GM12874 (cell line): ENCODE measurements around the gene NDUFV3.

ENCODE experiments used
- TF ChIP-seq, protein P1 (sequence below): IDR thresholded peaks from 2 replicates; pipeline ENCODE4 v1.5.1; 2011; ENCODE audit warnings: low read depth, mild to moderate bottlenecking, control low read depth, low read length, moderate library complexity; ENCODE audit not compliant: insufficient read depth

NDUFV3 gene

DNA sequence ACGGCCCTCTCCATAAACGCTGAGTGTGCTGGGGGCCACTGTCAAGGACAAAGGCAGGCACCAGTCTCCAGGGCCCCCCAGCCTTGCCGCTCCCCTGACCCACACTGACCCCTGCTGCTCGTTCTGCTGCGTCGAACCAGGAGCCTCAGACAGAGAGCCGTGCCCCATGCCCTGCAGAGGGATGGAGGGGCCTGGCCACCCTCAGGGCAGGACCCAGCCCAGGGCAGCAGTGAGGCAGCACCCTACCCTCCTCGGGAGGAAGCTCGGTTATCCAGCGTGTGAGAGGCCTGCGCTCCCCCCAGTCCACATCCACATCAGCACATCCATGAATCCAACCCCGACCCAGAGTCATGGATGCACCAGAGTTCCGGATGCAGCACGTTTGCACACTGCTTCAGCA lies 28.8 kb upstream of the NDUFV3 start:
- TF ChIP-seq, protein P1, sequence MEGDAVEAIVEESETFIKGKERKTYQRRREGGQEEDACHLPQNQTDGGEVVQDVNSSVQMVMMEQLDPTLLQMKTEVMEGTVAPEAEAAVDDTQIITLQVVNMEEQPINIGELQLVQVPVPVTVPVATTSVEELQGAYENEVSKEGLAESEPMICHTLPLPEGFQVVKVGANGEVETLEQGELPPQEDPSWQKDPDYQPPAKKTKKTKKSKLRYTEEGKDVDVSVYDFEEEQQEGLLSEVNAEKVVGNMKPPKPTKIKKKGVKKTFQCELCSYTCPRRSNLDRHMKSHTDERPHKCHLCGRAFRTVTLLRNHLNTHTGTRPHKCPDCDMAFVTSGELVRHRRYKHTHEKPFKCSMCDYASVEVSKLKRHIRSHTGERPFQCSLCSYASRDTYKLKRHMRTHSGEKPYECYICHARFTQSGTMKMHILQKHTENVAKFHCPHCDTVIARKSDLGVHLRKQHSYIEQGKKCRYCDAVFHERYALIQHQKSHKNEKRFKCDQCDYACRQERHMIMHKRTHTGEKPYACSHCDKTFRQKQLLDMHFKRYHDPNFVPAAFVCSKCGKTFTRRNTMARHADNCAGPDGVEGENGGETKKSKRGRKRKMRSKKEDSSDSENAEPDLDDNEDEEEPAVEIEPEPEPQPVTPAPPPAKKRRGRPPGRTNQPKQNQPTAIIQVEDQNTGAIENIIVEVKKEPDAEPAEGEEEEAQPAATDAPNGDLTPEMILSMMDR = no peak

DNA sequence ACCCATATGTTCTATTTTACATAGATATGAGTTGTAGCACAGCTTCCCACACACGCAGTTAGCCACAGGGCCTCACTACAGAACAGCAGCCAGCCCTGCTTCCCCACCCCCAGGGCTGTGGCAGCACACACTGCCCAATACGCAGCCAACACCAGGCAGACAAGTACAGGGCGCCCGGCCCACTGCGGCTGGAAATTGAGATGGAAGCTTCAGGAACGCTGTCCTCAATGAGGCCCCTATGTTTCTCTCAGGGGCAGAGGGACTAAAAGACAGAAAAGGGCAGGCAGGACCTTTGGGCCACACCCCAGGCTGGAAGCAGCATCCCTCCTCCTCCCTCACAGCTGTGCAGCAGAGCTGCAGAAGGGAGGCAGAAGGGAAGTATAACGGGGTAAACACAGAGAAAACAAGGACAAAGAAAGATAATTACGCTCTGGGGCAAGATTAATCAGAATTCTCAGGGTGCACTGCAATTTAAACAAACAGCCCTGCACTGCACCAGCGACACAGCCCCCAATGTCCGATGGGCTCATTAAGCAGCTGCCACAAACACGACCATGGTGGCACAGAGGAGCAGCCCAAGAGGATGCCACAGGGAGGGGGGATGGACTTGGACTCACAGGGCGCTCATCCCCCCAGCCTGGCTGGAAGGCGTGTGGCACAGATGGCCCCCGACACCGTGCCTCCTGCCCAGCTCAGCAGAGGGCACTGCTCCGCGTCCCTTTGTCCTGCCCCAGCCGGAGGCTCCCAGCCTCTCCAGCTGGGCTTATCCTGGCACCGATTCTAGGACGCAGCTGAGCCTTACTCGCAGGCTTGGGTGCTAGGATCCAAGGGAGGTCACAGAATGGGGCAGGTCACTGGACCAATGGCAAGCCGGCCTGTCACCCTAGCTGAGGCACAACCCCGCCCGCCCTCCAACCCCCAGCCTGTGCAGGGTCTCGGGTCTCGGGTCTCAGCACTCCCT lies 28.0 kb upstream of the NDUFV3 start:
- TF ChIP-seq, protein P1 = no peak

DNA sequence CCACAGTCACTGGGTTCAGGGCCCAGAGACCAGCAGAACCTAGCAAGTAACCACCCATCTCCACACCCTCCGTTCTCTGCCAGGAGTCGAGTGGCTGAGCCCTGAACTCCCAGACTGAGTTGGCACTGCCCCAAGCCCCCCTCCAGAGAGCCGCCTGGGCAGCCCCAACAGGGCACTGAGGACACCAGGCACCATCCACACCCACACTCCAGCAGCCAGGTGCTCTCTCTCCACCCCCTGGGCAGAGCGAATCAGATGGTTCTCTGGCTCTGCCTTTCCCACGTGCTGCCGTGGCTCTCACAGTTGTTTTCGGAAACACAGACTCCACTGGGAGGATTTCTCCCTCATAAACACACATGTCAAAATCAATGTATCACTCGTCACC lies 27.3 kb upstream of the NDUFV3 start:
- TF ChIP-seq, protein P1 = no peak

DNA sequence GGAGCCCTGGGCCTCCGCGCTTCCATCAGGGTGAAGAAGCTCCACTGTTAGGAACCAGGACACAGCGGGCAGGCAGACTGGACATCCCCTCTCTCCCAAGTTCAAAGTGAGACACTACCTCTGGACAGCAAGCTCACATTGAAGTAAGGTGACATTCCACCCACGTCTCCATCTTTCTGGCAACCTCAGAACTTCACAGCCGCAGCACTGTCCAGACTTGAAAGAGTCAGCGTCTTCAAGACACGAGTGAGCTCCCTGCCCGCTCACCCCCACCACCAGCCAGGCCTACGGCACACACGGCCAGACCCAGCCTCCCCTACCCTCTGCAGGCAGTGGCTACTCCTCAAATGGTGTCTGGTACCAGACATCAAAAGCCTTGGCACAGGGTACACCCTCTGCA lies 24.9 kb upstream of the NDUFV3 start:
- TF ChIP-seq, protein P1 = no peak

DNA sequence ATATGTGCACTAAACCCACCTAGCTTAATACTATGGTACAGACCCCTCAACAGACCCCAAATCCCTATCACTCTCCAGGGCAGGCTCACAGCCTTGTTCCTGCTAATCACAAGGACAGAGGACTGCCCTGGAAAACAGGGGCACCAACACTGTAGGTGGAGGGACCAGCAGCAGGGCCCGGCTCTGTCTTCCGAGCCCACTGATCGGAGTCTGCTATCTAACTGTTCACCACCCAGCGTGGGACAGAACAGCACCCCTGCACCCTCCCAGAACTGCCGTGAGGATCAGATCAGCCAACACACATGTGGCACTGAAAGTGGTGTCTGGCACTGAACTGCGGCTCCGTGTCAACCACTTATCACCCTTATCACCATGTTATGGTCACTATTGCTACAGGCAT lies 20.0 kb upstream of the NDUFV3 start:
- TF ChIP-seq, protein P1 = no peak

DNA sequence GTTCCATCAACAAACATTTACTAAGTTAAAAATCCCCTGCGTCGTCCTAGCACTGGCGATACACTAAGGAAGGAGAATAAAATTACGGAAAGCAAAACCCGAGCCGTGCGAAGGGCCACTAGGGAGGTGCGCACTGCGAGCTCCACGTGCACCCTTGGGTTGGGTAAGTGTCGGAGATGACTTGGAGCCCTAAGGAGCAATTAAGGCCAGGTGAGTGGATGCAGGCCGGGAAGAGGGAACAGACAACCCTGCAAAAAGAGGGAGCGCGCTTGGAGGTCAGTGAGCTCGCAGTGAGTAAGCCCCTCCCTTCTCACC lies 14.5 kb upstream of the NDUFV3 start:
- TF ChIP-seq, protein P1 = no peak

DNA sequence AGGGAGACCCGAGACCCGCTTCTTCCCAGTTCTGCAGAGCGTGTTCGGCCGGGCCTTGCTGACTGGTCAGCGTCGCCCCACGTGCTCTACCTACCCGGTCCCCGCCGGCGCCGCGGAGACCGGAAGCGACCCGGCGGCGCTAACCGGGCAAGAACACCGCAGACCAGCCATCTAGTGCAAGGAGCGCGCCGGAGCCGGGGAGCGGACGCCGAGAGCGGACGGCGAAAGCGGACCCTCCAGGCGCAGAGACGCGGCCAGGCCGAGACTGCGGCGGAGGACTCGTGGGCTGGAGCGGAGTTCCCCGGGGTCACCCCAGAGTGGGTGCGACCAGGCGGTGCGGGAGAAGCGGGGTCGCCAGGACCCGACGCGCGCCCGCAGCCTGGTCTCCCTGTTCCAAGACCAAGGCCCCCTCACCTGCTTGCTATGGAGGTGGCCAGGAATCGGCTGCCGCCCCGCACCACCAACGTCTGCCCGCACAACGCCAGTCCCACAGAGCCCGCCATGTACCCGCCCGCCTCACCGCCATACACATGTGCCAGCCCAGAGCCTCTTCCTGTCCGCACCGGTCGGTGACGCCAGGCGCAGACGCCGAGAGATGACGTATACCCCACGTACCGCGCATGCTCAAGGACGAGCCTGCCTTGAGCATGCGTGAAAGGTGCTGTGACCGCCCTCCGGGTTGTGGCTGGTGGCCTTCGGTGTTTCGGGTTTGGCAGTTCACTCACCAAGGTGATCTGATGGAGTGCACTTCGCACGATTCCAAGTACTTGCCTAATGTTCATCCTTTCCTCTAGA lies 13.9 kb upstream of the NDUFV3 start, which contains the start of gene WDR4:
TSS of gene WDR4 (minus strand) at position 547 of the 795 bp plus-strand sequence. CDS start at position 503, 44 bp downstream.
- TF ChIP-seq, protein P1 = no peak
